HG03565 (cell line): ENCODE results near the gene FOXK1.

Source experiments
- ATAC-seq: cut with Tn5 transposase; IDR thresholded peaks from one replicate; pipeline ENCODE4 v1.9.1; 2021; ENCODE audit warnings: mild to moderate bottlenecking, moderate library complexity; ENCODE audit not compliant: unreplicated experiment

FOXK1 gene

GRCh38 chr7:4718075-4718474 is 36.0 kb downstream of the FOXK1 start:
- no peak for ATAC-seq

- no peak for ATAC-seq
Measured at GRCh38 chr7:4720225-4720624, 38.1 kb downstream of the FOXK1 start.

- no peak for ATAC-seq
Measured at GRCh38 chr7:4722308-4722707, 40.2 kb downstream of the FOXK1 start.

GRCh38 chr7:4722960-4723630 is 41.0 kb downstream of the FOXK1 start:
- no peak for ATAC-seq

GRCh38 chr7:4724648-4725013 is 42.5 kb downstream of the FOXK1 start:
- no peak for ATAC-seq

GRCh38 chr7:4725014-4725849 is 43.1 kb downstream of the FOXK1 start:
- peak; percentile 42 for ATAC-seq

GRCh38 chr7:4725850-4726450 is 43.9 kb downstream of the FOXK1 start:
- no peak for ATAC-seq

GRCh38 chr7:4726566-4726965 is 44.5 kb downstream of the FOXK1 start:
- ATAC-seq = no peak

- ATAC-seq = no peak
Measured at GRCh38 chr7:4727914-4728705, 46.0 kb downstream of the FOXK1 start.

- no peak for ATAC-seq
Measured at GRCh38 chr7:4729266-4729665, 47.2 kb downstream of the FOXK1 start.

- ATAC-seq = no peak
Measured at GRCh38 chr7:4730276-4730675, 48.2 kb downstream of the FOXK1 start.

GRCh38 chr7:4730971-4731370 is 48.9 kb downstream of the FOXK1 start:
- ATAC-seq = no peak

GRCh38 chr7:4731803-4732202 is 49.7 kb downstream of the FOXK1 start:
- no peak for ATAC-seq

- ATAC-seq = no peak
Measured at GRCh38 chr7:4733936-4734528, 51.9 kb downstream of the FOXK1 start.

GRCh38 chr7:4734587-4735345 is 52.7 kb downstream of the FOXK1 start:
- ATAC-seq = no peak

GRCh38 chr7:4737300-4737699 is 55.2 kb downstream of the FOXK1 start:
- no peak for ATAC-seq

- no peak for ATAC-seq
Measured at GRCh38 chr7:4738711-4739527, 56.8 kb downstream of the FOXK1 start.

- ATAC-seq = no peak
Measured at GRCh38 chr7:4739528-4739992, 57.5 kb downstream of the FOXK1 start.

GRCh38 chr7:4740796-4741195 is 58.7 kb downstream of the FOXK1 start:
- ATAC-seq = no peak
